Right lobe of liver (tissue), 6 donors: Measurements from ENCODE around the gene UNC5C. TPM values are rescaled to one million over a fixed set of nuclear protein-coding genes. Genes with fewer than 3 reads are reported as not detected.
A peak's percentile ranks its signal among the peaks of the same experiment; 100 is the strongest.

Experiments
- ATAC-seq, 4 donors: fragments of 200-7000 bp; cut with Tn5 transposase; one replicate each; pipeline ENCODE4 v1.9.1; 2020; ENCODE audit warnings: mild to moderate bottlenecking in 4 of 4, moderate library complexity in 4 of 4
- DNase-seq, 3 donors: peaks; one replicate each; pipeline ENCODE4 v3.0.0-alpha.2; 2020
- H3K27ac ChIP-seq, 3 donors: fragments of 200-600 bp; one replicate each; pipeline ENCODE4 v1.8.0; 2022
- H3K27me3 ChIP-seq, 2 donors: fragments of 200-600 bp; one replicate each; pipeline ENCODE4 v1.8.0; 2022
- H3K36me3 ChIP-seq, 4 donors: fragments of 200-600 bp; sonication (generic) in 1 of 4; one replicate each; pipeline versions ENCODE4 v1.5.1 to v1.8.0; 2017 to 2022; ENCODE audit warnings: control low read depth in 1 of 4
- H3K4me1 ChIP-seq, 4 donors: fragments of 200-600 bp; sonication (generic) in 1 of 4; one replicate each; pipeline versions ENCODE4 v1.5.1 to v1.8.0; 2017 to 2022; ENCODE audit warnings: control low read depth in 1 of 4
- H3K4me3 ChIP-seq, 3 donors: fragments of 200-600 bp; one replicate each; pipeline ENCODE4 v1.8.0; 2022
- H3K9me3 ChIP-seq, 4 donors: fragments of 200-600 bp; sonication (generic) in 1 of 4; one replicate each; pipeline versions ENCODE4 v1.5.1 to v1.8.0; 2017 to 2022; ENCODE audit warnings: control low read depth in 1 of 4
- CTCF ChIP-seq, 4 donors: fragments of 200-600 bp in 3 of 4; fragments of 450-650 bp in 1 of 4; IDR thresholded peaks; one replicate each; pipeline versions ENCODE4 v1.5.1 to v1.8.0; 2016 to 2022; ENCODE audit warnings: antibody characterized with exemption in 4 of 4, mild to moderate bottlenecking in 2 of 4
- POLR2A ChIP-seq: fragments of 450-650 bp; IDR thresholded peaks from one replicate; pipeline ENCODE4 v1.6.1; 2017; ENCODE audit warnings: antibody characterized with exemption, mild to moderate bottlenecking
- WGBS: methylation state at CpG from one replicate; pipeline ENCODE4 v1.1.6; 2018; ENCODE audit warnings: low coverage, low lambda C conversion rate; ENCODE audit not compliant: insufficient coverage; ENCODE audit errors: missing lambda C conversion rate; 5-methylcytosine and 5-hydroxymethylcytosine counted together
- intact Hi-C, 2 donors: fragments of 100-400 bp; cut with DNase I; formaldehyde crosslinking; loops; one replicate each; pipeline versions ENCODE4 v1.11.2 to v1.14.1; 2022
- total RNA-seq, 6 experiments: library from RNA; depleted of rRNA in 2 of 6; stranded (reverse); fragments of >200 nt in 2 of 6; fragmentation: NEBNext Ultra II Directional in 3 of 6; extraction: Animal tissue kit (Norgen Biotek cat#: 25700) in 3 of 6; gene quantifications; one replicate each; pipeline versions ENCODE4 v1.1.0 to v1.2.4, GENCODE V29; 2016 to 2023
- donor health status: DM: no; HTN: yes; CAD: no.
- donor health status: DM: no; HTN: no; CAD: no.
- donor health status: DM: no; HTN: no; CAD: no.
- donor health status: DM: no; HTN: yes; CAD: no.
- donor health status: DM: no; HTN: yes; CAD: no.

The UNC5C gene
- total RNA-seq, 6 experiments from 2014 or later = 0.50 to 0.71 (median 0.63) TPM

DNA sequence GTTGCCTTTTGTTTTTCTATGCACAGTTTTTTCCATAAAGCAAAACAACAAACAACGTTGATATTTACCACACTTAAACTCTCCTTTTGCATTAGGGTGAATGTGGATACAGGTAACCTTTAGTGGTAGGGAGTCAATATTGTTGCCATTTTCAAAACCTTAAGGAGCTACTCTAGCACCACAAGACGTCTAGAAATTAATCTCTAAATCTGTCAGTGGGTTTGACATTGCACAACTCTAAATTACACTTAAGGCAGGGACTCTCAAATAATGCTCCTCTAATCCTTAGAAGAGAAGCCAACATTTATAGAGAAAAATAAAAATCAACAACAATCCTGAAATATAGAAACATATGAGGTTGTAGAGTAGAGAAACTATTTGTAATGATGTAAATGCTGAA, 297.2 kb downstream of the UNC5C start:
- Histone ChIP-seq H3K4me1 (peaks cover 0 to 16% (median 0%) of the 10 kb centered on the region in 4 donors), H3K27me3 (no peaks in the 10 kb centered on the region), H3K36me3 (no peaks in the 10 kb centered on the region), H3K27ac (no peak overlapping the region), H3K4me3 (no peak overlapping the region), H3K9me3 (no peaks in the 10 kb centered on the region)
- DNase-seq (no peak), ATAC-seq (no peak)
- TF ChIP-seq POLR2A (no peak), CTCF (IDR thresholded peaks at IDR 0.05) (no peak)
- intact Hi-C loops = no loop called here
- whole genome bisulfite sequencing = 58% methylated on average over 2 of the region's 2 CpGs

DNA sequence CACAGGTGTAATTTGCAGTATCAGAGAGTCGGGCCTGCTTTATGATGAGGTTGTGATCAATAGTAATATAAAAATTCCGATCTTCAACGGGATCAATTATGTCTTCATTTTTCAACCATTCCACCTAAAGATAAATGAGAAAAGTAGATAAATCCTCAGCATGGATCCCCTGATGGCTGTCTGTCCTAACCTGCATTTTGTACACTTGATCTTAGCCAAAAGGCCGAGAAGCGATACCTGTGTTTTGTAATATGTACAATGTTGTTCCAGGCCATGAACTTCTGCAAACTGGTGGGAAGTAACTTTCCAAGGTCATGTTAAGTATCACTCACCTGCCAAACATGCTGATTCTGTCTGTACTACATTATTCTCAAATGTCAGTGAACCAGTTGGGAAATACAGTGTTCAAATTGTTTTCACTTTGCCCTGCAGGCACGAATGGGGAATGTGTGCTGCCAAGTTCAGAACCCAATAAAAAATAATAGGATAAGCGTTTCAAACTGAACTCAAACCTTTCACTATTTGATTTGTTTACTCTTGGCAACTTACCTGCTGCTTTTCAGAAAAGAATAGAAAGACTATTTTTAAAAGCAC, 298.1 kb downstream of the UNC5C start:
- ATAC-seq = peak; percentile 82 to 90 (median 86)
- H3K27me3 ChIP-seq = no peaks in the 10 kb centered on the region
- intact Hi-C loops = no loop called here
- TF ChIP-seq CTCF (IDR thresholded peaks at IDR 0.05) (no peak), POLR2A (no peak)
- H3K4me3 ChIP-seq = no peak overlapping the region
- H3K9me3 ChIP-seq = no peaks in the 10 kb centered on the region
- no peak for DNase-seq
- H3K27ac ChIP-seq = no peak overlapping the region
- 31% methylated on average over 7 of the region's 7 CpGs for WGBS
- no peaks in the 10 kb centered on the region for H3K36me3 ChIP-seq
- peaks cover 0 to 16% (median 0%) of the 10 kb centered on the region in 4 donors for H3K4me1 ChIP-seq

DNA sequence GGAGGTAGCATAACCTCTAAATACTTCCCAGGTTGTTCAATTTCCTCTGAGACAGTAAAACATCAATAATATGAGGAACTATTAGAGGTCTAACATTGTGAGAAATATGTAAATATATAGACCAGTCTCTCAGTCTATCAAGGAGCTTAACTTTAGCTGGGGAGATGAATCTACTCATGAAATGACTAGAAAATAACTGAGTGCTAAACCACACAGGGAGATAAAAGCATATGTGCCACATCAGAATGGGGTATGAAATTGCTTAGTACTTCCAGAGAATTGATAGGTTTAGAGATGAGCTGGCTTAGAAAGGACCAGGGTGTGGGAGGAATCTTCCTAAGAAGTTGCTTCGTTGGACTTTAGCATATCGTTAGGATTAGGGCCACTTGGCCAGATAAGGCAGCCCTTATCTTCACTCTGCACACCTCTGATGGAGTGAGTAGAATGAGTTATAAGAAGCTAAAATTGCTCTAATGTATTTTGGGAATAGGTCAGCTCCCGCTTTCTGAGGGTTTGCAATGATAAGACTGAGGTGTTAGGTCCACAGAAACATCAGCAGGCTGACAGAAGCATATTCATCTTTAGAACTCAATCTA, 299.2 kb downstream of the UNC5C start:
- intact Hi-C loops = no loop called here
- Histone ChIP-seq H3K27me3 (no peaks in the 10 kb centered on the region), H3K36me3 (no peaks in the 10 kb centered on the region), H3K4me3 (no peak overlapping the region), H3K27ac (no peak overlapping the region), H3K9me3 (peaks cover 0 to 6% (median 0%) of the 10 kb centered on the region in 4 donors), H3K4me1 (peaks cover 0 to 16% (median 0%) of the 10 kb centered on the region in 4 donors)
- WGBS = 77% methylated on average over 3 of the region's 3 CpGs
- DNase-seq (no peak), ATAC-seq (no peak)
- TF ChIP-seq CTCF (IDR thresholded peaks at IDR 0.05) (no peak), POLR2A (no peak)

GRCh38 chr4:95248720-95249425, 299.9 kb downstream of the UNC5C start:
- ATAC-seq = peak in 3 of 4 donors; percentile 16 to 57 (median 50)
- no peak overlapping the region for H3K4me3 ChIP-seq
- H3K36me3 ChIP-seq = no peaks in the 10 kb centered on the region
- H3K27me3 ChIP-seq = no peaks in the 10 kb centered on the region
- 83% methylated on average over 1 of the region's 1 CpG for WGBS
- no peak for TF ChIP-seq CTCF (IDR thresholded peaks at IDR 0.05)
- no peak for TF ChIP-seq POLR2A
- H3K9me3 ChIP-seq = peaks cover 0 to 6% (median 0%) of the 10 kb centered on the region in 4 donors
- no peak overlapping the region for H3K27ac ChIP-seq
- intact Hi-C loops = no loop called here
- H3K4me1 ChIP-seq = peaks cover 0 to 16% (median 0%) of the 10 kb centered on the region in 4 donors
- DNase-seq = no peak
